CD4-positive, alpha-beta T cell treated with Interleukin-4 for 4 hours (primary cell): ENCODE results near the gene CRB3.
A peak's percentile ranks its signal among the peaks of the same experiment; 100 is the strongest.
"Not testable (repeated sequence)": the region's sequence is repeated elsewhere in the genome, so short reads cannot be mapped to it uniquely, and the experiment has no call there.

ENCODE experiments used
- DNase-seq: peaks from one replicate; pipeline ENCODE4 v3.0.0-alpha.2; 2020

Gene CRB3, protein sequence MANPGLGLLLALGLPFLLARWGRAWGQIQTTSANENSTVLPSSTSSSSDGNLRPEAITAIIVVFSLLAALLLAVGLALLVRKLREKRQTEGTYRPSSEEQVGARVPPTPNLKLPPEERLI

DNA sequence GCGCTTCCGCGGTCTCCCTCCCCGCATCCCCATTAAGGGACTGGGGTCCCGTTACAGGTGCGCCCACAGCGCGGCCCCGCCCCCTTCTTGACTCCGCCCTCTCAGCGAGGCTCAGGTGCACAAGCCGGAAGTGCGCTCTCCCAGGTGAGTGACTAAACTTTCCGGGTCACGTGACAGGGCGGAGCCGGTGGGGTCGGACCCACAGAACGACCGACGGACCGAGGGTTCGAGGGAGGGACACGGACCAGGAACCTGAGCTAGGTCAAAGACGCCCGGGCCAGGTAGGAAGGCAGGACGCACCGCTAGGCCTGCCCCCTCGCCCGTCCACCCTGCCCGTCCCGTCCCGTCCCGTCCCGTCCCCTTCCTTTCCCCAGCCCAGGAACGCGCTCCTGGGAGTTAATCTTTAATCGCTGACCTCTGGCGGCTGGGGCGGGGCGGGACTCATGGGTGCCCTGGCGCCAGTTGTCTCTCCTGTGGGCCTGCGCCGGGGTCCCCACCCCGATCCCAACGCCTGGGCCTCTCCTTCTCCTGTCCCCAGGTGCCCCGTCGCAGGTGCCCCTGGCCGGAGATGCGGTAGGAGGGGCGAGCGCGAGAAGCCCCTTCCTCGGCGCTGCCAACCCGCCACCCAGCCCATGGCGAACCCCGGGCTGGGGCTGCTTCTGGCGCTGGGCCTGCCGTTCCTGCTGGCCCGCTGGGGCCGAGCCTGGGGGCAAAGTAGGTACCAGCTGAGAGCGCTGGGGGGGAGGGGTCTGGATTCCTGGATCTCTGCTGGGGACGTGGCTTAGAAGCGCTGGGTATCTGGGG is at the start of gene CRB3:
Gene CRB3 (plus strand): TSS at position 202 of the 804 bp plus-strand sequence. CDS start 431 bp downstream, at position 633.
- peak; percentile 52 for DNase-seq

DNA sequence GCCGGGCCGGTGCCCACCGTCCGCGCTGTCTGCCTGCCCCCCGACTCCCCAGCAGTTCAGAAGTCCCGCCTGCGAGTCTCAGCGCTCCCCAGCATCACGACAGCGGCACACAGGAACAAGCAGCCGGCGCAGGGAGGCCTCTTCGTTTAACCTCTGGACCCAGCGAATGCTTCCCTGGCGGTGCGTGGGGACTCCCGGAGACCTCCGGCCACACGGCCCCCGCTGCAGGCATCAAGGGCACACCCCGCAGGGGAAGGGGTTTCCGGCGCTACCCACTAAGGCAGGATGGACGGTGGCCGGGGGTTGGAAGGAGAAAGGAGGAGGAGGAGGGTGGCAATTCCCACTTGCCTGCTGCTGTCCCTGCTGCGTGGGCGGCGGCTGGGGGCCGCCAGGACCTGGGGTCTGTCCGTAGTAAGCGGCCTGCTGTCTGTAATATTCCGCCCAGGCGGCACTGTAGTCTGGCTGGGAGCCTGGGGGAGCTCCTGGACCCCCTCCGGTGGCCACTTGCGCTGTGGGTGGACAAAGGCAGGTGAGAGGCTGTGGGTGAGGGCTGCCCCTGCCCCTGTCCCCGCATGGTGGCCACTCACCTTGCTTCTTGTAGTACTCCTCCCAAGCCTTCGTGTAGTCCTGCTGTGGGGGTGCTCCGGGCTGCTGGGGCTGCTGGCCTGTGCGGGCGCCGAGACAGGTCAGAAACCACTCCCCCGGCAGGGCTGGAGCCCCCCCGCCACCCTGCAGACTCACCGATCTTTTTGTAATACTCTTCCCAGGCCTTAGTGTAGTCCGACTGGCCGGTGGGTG is 49.1 kb upstream of the CRB3 start:
- DNase-seq, result no peak

DNA sequence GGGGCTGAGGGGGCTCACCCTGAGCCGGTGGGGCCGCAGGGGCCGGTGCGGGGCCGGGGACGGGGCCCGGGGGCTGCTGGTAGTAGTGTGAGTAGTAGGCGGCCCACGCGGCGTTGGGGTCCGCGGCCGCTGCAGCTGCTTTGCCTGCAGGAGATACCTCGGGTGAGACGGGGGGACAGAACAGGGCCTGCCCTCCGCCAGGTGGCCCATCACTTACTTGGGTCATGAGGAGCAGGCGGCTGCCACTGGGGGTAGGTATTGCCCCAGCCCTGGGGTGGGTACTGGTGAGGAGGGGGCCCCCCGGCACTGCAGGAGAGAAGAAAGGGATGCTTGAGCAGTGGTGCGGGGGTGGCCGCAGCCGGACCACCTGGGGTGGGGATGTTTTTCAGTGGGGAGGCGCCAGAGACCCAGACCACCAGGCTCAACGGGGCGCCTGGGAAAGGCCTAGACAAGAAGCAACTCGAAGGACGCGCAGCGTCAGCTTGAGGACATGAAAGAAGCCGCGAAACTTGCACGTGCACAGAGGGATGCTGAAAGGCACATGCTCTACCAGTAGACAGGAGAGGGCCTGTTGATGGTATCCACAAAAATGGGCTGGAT is 48.4 kb upstream of the CRB3 start:
- DNase-seq, result no peak

DNA sequence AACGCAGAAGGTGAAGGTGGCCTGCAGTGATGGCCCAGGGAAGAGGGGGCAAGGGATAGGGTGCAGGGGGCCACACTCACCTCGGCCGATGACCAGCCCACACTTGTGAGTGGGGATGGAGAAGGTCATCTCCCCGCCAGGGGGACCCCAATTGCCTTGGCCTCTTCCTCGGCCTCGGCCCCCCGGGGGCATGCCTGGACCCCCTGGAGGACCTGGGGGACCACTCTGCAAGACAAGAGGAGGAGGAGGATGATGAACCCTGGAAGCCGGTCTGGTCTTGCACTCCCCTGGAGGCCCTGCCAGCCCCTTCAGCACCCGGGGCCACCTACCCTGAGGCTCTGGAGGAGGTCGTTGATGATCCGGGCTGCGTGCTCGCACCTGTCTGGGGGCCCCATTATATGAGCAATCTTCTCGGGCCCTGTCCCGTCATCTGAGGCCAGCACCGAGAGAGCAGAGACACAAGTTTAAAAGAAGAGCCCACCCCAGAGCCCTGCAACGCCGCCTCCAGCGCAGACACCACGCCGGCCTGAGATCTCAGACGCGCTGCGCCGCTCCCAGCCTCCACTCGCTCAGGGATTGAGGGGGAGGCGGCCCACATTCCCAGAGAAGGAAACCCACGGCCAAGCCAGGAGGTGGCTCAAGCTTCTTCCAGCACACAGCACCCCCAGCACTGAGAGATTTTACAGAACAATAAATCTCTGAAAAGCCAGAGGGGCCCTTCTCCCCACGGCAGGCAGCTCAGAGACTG is 47.2 kb upstream of the CRB3 start:
- DNase-seq, result no peak

DNA sequence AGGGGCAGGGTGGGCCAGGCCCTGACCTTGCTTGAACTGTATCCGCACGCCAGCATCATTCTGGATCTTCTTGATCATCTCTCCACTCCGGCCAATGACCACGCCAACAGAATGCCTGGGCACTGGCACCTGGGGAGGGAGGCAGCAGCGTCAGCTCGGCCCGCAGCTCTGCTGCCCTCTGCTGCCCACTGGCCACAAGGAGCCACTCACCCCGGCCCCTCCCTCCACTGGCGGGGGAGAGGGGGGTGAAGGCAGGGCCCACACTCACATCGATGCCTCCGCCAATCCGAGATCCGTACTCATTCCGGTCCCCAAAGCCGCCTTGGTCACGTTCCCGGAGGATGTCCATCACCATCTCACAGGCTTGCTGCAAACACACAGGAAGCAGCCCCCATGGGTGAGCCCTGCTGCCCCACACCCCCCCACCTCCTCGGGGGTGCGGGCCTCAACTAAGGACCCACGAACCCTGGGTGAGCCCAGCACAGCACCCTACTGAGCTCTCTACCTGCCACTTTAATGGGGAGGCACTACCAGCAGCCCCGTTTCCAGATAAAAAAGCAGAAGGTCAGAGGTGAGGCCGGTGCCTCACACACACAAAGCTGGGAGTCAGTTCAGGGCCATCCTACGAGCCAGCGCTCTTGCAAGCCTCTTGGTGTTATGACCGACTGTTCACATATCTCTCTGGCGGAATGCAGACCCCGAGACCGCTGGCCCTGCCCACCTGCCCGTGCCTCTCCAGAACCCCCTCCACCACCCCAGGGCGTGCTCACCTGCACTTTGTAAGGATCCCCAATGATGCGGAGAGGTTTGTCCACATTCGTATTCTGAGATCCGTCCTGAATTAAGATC is 46.1 kb upstream of the CRB3 start:
- DNase-seq, result no peak

DNA sequence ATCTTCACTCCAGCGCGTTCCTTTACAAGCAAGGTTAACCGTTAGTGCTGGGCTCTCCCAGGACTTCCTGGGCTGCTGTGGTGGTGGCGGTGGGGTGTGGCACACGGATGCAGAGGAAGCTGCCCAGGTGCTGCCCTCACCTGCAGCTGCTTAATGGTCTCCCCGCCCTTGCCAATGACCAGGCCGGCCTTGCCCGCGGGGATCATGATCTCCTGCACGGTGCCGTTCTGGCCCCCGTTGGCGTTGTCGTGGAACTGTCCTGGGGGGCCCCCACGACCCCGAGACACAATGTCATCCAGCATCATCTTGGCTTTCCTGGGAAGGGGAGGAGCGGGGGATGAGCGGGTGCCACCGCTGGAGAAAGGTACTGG is 45.5 kb upstream of the CRB3 start:
- DNase-seq, result no peak

DNA sequence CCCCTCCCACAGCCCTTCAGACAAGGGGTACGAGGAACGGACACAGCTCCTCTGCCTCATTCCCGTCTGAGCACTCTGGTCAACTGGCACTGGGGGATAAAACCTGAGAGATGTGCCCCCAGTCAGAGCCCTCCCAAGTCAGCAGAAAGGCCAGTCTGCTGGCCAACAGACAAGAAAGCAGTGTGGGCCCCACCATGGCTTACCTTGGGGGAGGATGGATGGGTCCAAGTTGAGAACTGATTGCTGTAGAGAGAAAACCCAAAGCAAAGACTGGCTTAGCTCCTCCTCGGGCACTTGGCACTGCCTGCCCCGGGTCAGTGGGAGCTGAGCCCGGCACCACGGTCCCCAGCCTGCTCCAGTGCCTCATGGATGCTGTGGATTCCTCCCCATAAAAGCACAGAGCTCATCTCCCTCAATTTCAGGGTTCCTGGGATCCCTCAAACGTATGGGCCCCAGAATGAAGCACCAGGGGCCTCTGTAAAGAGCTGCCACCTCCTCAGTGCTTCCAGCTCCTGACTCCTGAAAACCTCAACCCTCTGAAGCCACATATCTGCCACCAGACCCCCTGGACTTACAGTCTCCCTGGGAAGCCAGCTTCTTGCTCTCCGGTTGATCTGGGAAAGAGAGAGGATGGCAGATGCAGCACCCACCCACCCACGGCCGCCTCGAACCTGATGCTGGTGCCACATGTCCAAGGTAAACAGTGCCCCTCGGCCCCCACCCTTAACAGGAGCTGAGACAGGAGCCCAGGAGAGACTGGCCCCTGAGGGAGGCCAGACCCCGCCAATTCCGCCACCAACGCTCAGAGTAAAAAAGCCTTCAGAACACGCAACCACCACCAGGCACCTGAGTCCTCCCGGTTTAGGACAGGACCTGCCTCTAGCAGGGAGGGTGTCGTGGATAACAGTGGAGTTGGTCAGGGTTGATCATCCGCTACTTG is 42.7 kb upstream of the CRB3 start:
- no peak for DNase-seq

DNA sequence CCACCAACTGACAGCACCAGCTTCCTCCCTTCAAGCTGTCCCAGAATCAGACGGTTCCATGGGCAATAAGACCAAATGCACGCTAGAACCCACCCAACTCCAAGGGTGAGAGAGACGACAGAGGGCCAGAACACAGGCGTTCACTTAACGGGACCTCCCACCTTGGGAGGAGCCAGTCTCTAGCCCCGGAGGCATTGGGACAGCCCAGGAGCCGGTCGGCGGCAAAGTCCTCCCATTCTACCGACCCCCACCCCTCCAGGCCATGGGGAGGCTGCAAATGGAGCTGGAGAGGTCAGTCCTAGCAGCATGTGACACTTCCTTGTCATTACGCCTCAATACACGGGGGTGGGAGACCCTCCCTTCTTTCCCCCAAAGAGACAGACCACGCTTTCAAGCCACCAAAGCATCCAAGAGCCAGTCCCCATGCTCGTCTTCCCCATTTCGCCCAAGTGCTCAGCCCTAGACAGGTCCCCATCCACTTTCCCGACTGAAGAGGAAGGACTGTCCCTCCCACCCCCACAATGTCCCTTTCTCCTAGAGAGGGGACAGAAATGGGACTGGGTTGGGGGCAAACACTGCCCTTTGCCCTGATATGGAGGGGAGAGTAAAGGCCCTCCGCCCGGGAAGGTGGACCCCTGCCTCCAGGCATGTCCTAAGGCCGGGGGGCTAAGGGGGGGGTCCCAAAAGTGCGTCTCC is 40.4 kb upstream of the CRB3 start:
- DNase-seq, result peak; percentile 8

DNA sequence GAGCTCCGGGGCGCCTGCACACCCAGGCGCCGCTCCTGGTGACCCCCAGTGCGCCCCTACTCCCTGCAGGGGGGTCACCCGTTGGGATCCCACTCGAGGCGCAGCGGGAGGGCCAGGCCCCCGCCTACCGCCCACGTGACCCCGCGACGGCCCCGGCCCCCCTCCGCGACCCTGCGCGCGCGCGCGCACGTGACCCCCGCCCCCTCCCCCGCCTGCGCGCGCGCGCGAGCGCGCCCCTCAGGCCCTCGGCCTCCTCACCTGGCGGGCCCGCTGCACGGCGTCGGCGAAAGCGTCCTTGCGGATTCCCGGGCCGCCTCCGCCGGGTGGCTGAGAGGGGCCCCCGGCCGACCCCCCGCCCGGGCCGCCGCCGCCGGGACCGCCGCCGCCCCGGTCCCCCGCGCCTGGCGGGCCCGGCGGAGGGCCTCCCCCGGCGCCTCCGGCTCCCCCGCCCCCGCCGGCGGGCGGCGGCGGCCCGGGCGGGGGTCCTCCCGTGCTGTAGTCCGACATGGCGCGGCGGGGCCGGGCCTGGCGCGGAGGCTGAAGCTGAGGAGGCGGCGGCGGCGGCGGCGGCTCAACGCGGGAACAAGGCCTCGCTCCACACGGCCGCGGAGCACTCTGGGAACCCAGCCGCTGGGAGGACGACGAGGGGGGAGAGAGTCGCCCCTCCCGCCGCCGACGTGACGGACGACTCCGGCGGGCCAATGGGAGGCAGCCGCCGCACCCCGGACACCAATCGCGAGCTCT is 39.7 kb upstream of the CRB3 start, which contains the start of gene KHSRP:
Gene KHSRP (minus strand): TSS at position 617 of the 744 bp plus-strand sequence. CDS start 110 bp downstream, at position 507.
- DNase-seq, result no peak

DNA sequence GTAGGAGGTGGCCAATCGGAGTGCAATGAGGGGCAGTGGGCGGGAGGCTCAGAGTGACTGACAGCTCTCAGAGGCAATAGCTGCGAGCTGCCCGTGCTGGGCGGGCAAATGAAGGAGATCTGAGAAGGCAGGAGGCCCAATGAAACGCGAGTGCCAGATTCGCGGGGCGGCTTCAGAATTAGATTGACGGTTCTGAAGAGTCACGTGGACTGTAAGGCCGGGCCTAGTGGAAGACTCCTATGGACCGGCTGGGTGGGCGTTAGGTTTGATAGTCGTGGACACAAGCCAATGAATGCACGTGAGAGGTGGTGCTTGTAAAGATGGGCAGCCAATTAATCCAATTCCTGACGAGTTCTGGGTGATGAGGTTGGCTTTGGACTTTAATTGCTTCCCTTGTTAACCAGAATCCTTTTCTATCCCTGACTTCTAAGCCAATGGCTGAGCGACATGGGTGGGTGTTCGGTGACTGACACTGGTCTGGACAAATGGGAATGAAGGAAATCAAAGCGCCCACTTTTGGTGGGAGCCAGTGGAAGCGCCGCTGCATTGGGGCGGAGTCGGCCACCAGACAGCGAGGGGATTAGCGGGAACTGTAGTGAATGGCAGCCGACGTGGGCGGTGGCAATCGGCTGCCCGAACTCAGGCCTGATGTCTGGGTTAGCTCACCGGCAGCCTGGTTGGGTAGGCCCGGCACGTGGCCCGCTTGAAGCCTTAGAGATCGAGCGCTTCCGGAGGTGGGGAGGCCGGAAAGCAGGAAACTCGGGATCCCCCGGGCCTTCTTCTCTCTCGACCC is 38.9 kb upstream of the CRB3 start:
- DNase-seq, result peak; percentile 100

DNA sequence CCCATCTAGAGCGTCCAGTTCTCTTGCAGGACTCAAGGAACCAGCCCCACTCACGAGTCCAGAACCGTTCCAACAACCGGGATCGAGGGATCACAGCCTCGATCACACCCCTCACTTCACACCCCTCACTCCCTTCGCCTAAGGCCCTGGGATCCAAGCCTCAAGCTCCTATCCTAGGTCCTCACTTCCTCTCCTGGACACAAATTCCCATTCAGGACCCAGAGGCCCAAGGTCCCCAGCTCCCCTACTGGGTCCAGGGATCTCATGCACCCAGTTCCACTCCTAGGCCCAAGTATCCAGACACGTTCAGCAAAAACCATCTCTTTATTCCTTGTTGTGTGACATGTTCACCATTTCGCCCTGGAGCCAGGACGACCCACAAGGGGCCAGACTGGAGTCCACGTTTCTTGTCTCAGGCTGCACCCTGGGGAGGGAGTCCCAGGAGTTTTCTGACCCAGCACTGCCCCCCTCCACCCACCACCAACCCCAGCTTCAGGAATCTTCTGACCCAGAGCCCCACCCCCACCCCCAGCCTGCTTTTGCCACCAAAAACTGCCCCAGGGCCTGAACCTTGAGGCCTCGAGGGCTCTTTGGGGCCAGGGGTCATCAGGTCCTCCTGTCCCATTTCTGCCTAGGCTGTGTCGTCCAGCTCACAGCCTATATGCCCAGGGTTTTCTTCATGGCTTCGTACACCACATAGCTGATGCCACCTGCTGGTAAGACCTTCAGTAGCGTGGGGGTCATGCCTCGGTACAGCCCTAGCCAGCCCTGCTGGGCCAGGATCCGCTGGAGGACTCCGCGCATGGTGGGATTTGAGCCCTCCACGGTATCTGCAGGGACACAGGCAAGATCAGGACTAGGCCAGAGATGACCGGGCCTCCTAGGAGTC is 38.1 kb upstream of the CRB3 start:
- DNase-seq, result no peak

DNA sequence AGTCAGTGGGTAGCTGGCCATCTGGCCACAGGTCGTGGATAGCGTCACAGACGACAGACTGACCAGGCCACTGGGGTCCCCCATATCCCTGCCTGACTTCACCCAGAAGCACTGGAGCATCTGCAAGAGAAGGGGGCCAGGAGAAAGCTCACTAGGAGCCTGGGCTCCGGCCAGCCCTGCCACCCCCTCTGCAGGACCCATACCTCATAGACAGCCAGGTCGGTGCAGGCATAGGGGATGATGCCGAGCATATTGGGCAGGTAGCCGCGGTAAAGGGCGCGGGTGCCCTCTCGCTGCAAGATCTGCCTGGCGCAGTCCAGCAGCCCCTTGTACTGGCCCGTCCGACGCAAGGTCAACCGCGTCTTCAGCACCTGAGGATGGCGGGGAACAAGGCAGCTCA is 36.9 kb upstream of the CRB3 start:
- DNase-seq, result no peak

DNA sequence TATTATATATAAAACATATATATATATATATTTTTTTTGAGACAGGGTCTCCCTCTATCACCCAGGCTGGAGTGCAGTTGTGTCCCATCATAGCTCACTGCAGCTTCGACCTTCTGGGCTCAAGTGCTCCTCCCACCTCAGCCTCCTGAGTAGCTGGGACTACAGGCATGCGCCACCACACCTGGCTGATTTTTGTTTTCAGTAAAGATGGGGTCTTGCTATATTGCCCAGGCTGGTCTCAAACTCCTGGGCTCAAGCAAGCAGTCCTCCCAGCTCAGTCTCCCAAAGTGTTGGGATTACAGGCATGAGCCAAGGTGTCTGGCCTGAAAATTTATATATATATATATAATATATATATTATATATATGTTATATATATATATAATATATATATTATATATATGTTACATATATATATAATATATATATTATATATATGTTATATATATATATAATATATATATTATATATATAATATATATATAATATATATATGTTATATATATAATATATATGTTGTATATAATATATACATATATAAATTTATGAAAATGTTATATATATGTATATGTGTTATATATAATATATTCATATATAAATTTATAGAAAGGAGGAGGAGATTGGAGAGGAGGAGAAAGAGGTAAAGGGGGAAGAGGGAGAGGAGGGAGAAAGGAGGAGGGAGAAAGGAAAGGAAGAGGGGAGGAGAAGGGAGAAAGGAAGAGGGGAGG is 35.2 kb upstream of the CRB3 start:
- not testable (repeated sequence) for DNase-seq

DNA sequence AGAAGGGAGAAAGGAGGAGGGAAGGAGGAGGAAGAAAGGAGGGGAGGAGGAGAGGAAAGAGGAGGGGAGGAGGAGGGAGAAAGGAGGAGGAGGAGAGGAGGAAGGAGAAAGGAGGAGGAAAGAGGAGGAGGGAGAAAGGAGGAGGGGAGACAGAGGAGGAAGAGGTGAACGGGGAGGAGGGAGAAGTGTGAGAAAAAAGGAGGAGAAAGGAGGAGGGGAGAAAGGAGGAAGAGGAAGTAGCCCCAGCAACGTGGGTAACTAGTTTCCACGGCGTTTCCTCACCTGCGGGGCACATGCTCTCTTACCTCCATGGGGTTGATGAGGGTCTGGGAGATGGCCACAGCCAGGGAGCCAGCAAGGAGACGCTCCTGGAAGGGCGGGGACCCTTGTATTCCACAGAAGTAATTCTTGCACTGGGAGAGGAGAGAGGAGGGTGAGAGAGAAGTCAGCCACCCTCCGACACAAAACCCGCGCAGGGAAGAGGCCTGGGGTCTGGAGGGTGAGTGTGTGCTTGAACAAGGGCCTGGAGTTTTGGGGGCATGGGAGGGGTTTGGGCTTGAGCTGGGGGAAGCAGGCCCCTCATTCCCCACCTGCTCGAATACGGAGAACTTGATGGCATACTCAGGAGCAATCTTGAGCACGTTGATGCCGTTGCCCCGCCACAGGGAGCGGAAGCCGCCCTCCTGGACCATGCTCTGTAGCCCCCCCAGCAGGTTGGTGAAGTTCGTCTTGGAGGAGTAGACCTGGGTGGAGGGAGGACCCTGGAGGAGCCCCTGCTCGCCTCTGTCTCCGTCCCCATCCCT is 34.5 kb upstream of the CRB3 start:
- DNase-seq, result no peak

DNA sequence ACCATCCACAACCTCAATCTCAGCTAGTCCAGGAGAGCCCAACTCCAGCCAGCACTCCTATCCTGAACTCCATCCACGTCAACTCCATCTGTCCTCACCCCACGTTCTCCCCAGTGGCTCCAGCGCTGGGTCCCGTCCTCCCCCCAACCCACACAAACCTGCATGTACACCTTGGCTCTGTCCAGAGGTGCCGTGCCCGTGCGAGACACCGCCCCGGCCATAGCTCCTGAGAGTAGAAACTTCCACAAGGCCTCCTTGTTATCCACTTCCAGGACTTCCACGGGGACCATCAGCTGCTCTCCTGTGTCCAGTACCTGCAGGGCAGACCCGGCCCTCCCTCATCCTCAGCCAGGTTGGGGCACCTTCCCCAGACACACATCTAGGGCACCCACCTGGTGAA is 32.2 kb upstream of the CRB3 start:
- DNase-seq, result no peak

DNA sequence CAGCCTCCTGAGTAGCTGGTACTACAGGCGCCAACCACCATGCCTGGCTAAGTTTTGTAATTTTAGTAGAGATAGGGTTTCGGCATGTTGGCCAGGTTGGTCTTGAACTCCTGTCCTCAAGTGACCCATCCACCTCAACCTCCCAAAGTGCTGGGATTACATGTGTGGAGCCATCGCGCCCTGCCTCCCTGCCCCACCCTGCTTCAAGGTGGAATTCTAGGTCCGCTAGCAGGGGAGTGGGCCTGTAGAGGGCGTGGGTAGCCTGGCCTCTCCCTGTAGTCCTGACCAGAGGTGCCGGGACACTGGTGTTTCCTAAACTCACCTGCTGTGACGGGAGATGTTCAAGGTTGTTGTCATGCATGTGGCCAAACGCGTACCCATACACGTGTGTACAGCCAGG is 30.9 kb upstream of the CRB3 start:
- no peak for DNase-seq
